ENCODE data around the gene TSPO.

The TSPO gene

DNA sequence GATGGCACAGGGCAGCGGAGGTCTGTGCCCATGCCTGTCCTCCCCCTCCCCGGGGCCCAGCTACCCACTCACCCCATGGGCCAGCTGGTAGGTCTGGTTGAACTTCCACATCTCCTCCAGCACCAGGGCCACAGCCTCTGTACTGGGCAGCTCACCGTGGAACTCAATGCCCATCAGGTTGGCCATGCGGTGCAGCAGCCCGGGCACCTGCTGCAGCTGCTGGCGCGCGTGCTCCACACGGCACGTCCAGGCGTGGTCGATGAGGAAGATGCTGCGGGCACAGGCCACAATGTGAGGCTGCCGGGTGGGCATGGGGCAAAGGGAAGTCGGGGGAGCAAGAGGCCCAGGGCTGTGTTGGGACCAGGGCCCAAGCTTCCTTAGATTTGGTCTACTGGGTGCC, 29.3 kb downstream of the TSPO start:
- CTCF ChIA-PET = no interaction called here
- TF ChIP-seq, protein P1, sequence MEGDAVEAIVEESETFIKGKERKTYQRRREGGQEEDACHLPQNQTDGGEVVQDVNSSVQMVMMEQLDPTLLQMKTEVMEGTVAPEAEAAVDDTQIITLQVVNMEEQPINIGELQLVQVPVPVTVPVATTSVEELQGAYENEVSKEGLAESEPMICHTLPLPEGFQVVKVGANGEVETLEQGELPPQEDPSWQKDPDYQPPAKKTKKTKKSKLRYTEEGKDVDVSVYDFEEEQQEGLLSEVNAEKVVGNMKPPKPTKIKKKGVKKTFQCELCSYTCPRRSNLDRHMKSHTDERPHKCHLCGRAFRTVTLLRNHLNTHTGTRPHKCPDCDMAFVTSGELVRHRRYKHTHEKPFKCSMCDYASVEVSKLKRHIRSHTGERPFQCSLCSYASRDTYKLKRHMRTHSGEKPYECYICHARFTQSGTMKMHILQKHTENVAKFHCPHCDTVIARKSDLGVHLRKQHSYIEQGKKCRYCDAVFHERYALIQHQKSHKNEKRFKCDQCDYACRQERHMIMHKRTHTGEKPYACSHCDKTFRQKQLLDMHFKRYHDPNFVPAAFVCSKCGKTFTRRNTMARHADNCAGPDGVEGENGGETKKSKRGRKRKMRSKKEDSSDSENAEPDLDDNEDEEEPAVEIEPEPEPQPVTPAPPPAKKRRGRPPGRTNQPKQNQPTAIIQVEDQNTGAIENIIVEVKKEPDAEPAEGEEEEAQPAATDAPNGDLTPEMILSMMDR (IDR thresholded peaks at IDR 0.05; ENCODE audit: control extremely low read depth, extremely low read depth, low read depth, missing control alignments) = no peak
- POLR2A ChIA-PET = no interaction called here
- no peak for DNase-seq (ENCODE audit: extremely low spot score)

DNA sequence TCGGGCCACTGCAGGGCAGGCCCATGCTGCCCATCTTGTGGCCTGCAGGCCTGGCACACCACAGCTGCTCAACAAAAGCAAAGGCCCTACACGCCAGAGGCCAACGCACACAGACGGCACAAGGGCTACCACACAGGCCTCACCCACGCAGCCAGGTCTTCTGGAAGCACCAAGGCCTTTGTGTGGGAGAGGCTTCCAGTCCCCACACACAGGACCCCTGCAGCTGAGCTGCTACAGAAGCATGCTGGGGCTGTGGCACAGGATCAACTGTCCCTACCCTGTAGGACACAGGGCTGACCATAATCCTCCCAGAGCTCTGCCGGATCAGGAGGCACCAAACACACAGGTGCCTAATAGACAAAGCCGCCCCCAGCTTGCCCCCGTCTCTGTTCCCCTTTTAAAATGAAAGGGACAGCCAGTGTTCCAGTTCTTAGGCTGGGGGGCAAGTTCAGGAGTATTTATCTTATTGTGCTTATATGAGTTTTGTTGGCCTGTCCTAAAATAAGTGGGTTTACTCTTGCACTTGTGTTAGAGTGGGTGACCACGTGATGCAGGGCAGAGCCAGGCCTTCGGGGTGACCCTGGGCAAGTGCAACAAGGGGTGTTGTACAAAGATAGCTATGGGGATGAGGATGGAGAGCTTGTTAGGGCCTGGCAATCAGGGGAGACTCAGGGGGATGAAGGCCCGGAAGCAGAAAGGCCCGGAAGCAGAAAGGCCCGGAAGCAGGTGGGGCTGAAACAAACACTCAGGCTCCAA, 30.1 kb downstream of the TSPO start:
- TF ChIP-seq, protein P1 (IDR thresholded peaks at IDR 0.05; ENCODE audit: control extremely low read depth, extremely low read depth, low read depth, missing control alignments) = no peak
- no peak for DNase-seq (ENCODE audit: extremely low spot score)
- ChIA-PET CTCF (no interaction called here), POLR2A (no interaction called here)

DNA sequence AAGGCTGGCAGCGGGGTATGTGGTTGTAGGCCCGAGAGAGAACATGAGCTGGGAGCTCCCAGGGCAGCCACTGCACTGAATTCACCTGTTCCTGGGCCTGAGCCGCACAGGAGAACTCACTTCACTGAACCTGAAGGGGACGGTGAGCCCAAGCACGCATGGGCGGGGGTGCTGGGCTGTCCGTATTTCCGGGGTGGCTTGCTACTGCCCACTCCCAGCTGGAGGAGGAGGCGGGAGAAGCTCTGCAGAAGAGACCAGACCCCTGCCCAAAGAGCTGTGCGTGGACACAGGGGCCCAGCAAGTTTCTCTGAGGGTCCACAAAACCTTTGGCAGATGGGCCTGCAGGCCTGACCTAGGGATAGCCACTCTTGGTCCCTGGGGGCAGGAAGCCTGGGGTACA, 30.8 kb downstream of the TSPO start:
- ChIA-PET CTCF (no interaction called here), POLR2A (no interaction called here)
- TF ChIP-seq, protein P1 (IDR thresholded peaks at IDR 0.05; ENCODE audit: control extremely low read depth, extremely low read depth, low read depth, missing control alignments) = no peak
- DNase-seq (ENCODE audit: extremely low spot score) = no peak

DNA sequence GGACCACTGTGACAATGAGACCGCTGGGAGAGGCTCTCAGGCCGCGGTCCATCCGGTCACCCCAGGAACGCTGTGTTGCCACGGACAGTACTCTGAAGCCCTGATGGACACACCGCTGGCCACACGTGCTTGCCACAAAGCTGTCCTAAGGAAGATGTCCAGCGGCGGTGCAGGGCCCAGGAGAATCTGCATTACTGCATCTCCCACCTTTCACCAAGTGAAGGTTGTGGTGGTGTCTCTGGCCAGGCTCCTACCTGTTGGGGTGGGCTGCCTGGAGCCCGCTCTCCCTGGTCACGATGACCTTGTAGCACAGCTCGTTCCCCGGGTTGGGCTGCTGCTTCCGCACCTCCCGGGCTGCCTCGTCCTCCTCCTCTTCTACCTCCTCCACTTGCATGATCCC, 31.4 kb downstream of the TSPO start:
- ChIA-PET POLR2A (no interaction called here), CTCF (no interaction called here)
- no peak for DNase-seq (ENCODE audit: extremely low spot score)
- TF ChIP-seq, protein P1 (IDR thresholded peaks at IDR 0.05; ENCODE audit: control extremely low read depth, extremely low read depth, low read depth, missing control alignments) = no peak

DNA sequence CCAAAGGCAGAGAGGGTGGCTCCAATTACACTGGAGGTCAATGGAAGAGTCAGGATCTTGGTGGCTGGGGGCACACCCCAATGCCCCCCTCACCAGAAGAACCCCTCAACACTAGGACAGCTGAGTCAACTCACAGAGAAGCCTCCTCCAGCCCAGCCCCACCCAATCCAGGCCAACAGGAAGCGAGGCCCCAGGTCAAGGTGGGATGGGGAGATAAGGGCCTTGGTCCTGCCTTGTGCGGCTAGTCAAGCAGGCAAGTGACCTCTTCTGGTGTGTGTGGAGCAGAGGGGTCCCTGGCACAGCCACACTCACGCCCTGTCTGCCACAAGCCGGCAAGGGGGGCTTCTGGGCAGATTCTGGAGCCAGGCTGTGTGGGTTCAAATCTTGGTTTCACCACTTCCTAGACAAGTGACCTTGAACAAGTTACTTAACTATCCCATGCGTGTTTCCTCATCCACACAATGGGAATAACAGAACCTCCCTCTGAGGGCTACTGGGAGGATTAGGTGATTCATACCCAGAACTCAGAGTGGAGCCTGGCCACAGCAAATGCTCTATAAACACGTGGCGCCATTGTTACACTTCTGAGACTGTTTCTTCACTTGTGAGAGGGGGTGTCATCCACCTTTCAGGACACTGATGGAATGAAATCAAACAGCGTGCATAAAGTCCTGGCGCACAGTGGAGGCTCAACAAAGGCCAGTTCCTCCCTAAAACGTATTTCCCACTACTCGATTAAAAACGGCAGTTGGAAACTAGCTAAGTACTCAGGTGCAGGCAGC, 32.3 kb downstream of the TSPO start:
- POLR2A ChIA-PET = interaction anchor here (1.1 kb wide), 1 partner anchor 35 kb away, joined by 3 read pairs; no protein-coding TSS in a partner anchor
- no peak for DNase-seq (ENCODE audit: extremely low spot score)
- CTCF ChIA-PET = no interaction called here
- TF ChIP-seq, protein P1 (IDR thresholded peaks at IDR 0.05; ENCODE audit: control extremely low read depth, extremely low read depth, low read depth, missing control alignments) = no peak

DNA sequence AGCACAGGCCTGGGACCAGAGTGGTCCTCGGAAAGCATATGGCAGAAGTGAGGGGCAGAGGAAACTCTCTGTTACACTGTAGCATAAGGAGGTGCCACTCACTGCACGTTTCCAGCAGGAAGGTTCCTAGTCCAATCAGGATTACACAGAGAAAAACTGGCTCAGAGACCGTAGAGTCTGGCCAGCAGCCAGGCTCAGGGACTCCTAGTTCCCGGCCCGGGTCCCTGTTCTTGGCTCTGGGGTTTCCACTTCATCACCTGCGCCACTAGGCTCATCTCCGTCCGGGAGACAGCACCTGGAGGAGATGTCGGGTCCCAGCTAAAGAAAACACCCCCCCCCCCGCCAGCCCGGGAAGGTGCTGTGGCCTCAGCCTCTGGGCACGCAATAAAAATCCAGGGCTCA, 34.5 kb downstream of the TSPO start:
- DNase-seq (ENCODE audit: extremely low spot score) = no peak
- TF ChIP-seq, protein P1 (IDR thresholded peaks at IDR 0.05; ENCODE audit: control extremely low read depth, extremely low read depth, low read depth, missing control alignments) = no peak
- ChIA-PET CTCF (interaction anchor here (1.0 to 1.1 kb wide), 2 partner anchors 33 to 74 kb away, joined by 3 read pairs; no protein-coding TSS in a partner anchor), POLR2A (no interaction called here)
